Ureter (tissue), 1 donor: ENCODE data around the gene BABAM2. TPM values are rescaled to one million over a fixed set of nuclear protein-coding genes. Genes with fewer than 3 reads are reported as not detected.

Source experiments
- DNase-seq: peaks from one replicate; pipeline ENCODE4 v3.0.0-alpha.2; 2020; ENCODE audit warnings: low spot score
- total RNA-seq: library from RNA; stranded (reverse); gene quantifications from one replicate; pipeline ENCODE4 v1.2.4, GENCODE V29; 2023
- donor health status: DM: yes; HTN: yes; CAD: no.

The BABAM2 gene
- total RNA-seq, 1 donor from 2014 or later = 76.3 TPM

DNA sequence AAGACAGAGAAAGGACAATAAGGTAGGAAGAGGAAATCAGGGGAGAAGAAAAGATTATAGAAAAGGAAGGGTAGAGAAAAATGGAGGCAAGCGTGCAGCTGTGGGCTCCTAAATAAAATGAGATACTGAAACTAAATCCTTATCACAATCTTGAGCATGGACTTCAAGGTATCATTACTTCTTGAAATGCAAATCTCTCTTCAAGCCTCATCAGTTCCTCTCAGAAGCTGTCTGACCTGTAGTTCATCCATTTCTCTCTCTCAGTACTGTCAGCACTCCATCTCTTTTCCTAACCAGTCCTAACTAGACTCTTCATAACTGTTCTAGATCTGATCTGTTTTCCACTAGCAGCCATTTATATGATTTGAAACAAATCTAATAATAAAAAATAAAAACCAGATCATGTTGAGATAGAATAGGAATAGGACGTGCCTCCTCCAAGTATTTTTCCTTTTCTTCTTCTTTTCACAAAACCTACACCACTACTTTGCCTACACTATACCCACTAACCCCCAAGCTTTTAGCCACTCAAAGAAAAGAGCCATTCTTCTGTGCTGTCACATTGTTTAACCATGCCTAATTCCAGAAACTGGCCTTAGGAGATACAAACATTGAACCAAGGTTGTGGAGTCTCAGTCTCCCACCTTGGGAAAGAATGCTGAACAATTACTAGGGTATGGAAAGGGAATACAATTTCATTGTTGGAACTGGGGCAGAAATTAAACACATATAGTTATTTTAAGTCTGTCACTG, 21.1 kb downstream of the BABAM2 start:
- no peak for DNase-seq

DNA sequence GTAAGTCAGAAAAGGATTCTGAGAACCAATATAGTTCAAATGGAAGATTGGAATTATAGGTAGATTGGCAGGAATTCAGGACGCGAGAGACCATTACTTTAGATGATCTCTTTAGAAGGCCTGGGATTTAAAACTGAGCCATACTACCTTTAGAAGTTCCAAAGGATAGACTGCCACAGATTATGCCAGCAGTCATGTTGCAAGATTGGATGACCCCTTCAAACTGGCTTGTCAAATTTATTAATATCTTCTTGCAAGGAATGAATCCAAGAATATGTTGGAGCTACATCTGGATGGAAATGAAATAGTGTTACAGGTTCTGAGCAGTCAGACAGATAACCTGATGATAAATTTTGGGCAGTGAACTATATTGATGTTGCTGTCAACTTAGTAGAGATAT, 22.0 kb downstream of the BABAM2 start:
- no peak for DNase-seq

DNA sequence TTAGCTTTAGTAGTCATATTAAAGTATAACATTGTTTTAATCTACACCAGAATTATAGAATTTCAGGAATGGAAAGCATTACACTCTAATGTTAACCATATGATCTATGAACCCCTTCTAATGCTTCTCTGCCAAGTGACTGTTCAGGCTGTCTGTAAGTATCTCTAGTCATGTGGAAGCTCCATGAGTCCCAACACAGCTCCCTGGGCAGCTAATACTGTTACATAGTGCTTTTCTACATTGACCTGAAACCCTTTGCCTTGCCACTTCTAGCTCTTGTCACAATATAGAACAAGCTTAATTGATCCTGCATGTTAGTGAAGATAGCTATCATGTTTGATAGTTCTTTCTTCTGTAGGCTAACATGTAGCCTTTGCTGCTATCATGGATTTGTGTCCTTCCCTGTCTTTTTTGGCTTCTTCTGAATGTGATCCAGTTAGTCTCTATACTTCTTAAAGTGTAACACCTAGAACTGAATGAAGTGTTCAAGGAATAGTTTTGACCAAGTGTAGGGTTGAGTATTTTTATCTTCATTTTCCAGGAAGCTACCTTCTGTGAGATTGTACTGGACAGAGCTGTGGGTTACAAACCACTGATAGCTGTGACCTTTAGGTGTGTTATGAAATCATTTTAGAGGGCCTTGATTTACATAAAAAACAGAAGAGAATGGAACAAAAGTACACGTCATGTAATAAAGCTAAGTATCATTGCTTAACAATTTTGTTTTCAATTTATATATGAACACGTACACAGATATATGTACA, 23.7 kb downstream of the BABAM2 start:
- no peak for DNase-seq

DNA sequence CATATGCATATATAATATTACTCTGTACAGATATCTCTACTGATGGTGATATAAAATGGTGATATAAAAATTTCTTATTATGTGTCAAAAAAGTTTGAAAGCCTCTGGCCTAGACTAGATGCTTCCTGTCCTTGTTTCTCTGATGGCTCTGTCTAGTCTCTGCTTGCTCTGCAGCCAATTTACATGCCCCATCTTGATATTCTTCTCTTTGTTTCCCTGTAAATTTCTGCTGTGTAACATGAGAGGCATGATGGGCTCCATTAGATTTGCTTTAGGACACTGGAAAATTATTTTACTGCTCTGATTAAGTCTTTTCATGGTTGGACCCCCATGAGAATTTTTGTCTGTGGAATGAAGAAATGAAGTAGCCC, 24.3 kb downstream of the BABAM2 start:
- DNase-seq = no peak

DNA sequence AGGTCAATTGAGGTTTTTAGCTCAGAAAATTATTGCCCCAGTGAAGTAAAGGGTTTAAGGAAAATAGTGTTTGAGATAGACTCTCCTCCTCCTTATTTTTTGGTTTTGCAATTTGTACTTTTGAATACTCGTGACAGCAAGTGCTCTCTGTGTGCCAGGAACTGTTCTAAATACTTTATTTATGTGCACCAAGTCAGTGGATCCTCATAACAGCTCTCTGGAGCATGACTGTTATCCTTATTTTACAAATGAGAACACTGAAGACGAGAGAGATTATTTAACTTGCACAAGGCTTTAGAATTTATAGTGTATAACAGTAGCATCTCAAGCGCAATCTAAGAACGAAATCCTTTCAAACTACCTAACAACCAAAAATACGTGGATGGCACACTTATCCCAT, 24.7 kb downstream of the BABAM2 start:
- DNase-seq = no peak

DNA sequence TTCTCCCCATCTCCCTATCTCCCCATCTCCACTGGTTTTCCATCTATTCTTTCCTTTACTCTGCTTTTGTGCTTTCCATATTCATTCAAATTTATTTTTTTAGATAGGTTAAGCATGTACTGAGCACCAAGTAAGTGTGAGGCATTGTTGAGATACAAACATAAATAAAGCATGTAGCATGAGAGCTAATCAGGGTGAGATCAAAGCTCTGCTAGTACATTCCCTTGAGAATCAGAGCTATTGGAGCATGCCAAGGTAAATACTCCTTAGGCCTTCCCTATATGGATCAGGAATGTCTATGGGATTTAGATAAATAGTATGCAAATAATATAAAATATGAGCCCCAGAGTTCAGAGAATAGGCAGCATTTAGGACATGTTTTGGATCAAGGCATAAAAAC, 25.3 kb downstream of the BABAM2 start:
- no peak for DNase-seq

DNA sequence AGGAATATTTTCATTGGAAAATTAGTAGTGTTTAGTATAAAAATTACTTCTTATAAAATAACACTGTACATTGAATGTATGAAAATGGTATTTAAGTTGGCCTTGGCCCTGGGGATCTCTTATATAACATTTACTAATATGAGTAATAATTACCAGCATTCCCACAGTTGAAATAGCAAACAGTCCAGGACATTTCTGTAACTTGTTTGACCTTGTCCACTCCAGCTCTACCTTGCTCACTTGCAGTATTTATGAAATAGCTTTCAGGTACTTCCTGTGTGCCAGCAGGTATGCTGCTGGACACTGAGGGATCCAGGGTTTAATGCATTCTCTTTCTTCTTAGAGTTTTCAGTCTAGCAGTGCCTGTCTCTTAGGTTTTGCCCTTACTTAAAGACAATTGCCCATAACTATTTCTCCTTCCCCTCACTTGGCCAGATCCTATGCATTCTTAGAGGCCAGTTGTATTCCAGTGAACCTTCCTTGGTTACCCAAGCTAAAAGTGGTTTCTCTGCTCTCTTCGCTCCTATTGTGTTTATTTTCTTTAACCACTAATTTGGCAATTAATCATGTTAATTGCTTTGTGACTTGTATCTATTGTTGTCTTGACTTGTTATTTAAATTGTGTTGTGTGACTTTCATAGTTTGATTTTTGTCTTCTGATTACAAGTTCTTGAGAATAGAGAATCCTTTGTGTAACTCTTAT, 25.9 kb downstream of the BABAM2 start:
- DNase-seq = no peak

DNA sequence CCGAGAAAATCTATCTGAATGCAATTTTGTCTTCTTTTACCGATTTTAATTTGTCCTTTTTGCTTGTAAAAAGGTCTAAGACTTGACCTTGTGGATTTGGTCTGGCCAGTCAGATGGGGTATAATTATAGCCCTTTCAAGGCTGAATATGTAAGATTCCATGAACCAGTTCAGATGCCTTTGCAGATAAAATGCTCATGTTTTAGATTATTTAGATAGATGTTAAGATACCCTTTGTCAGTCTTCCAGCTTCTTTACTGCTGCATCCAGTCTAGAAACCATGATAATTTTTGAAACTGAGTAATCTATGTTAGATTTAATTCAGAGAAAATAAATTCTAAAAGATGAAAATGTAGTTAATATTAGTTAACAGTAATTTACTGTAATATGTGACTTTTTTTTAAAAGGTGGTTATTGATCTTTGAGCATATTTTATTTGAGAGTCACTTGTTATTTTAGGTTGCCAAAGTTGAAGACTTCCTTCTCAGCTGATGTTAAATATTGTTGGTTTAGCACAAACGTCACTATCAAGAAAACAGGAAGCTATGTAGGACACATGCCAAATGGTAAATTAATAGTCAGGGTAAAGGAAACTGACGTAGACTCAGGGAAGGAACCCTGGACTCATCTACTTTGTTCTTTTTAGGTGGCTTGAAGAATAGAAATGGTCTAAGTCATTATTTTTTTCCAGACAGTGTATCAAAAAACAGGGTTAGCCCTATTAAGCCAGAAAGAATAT, 29.8 kb downstream of the BABAM2 start:
- DNase-seq = no peak

DNA sequence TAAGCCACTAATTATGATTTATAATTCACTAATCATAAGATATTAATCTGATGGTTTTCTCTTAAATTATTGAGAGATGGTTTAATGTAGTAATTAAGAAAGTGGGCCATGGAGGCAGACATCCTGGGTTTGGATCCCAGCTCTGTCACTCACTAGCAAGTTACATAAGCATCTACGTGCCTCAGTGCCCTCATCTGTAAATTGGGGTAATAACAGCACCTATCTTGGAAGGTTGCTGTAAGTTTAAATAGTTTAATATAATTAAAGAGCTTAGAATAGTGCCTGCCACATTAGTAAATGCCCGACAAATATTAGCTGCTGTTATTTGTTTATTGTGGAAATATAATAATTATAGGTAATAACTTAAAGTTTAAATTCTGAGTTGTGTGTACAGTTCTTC, 30.9 kb downstream of the BABAM2 start:
- DNase-seq = no peak

DNA sequence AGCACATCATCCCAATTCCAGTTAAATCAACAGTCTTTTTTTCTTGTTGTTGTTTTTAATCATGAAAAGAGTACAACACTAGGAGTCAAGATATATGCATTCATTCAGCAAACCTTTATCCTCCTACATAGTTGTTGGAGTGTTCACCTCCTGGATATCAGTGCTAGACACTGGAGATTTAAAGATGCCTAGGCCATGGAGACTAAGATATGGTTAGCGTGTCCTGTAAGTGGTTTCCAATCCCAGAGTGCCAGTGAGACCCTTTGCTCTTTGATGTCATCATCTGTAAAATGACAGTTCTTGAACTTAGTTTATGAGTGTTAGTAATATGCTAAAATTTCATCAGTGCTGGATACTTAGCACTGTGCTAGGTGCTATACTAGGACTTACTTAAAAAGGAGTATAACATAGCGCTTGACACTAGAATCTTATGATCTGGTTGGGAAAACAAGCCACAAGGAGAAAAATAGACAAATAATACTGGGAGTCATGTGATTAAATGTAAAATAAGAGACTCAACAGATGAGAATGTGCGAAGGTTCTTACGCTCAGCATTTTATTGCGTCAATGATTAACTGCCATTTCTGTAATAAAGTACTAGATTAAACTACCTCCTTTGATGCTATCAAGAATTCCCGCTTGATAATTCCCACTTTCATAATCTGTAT, 31.5 kb downstream of the BABAM2 start:
- no peak for DNase-seq

DNA sequence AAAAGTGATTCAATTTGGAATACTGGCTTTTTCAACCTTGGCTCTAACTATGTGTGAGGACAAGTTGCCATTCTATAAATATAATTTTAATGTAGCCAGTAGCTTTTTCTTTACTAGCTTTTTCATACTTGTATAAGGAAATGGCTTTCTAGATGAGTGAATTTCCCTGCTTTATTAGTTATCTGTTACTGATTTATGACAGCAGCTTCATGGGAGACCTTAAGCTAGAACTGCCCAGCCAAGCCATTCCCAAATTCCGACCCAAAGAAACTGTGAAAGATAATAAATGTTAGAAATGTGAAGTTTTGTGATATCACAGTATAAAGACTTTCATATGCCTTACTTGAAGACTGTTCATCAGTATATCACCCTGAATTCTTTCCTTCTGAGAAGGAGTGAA, 32.3 kb downstream of the BABAM2 start:
- no peak for DNase-seq

DNA sequence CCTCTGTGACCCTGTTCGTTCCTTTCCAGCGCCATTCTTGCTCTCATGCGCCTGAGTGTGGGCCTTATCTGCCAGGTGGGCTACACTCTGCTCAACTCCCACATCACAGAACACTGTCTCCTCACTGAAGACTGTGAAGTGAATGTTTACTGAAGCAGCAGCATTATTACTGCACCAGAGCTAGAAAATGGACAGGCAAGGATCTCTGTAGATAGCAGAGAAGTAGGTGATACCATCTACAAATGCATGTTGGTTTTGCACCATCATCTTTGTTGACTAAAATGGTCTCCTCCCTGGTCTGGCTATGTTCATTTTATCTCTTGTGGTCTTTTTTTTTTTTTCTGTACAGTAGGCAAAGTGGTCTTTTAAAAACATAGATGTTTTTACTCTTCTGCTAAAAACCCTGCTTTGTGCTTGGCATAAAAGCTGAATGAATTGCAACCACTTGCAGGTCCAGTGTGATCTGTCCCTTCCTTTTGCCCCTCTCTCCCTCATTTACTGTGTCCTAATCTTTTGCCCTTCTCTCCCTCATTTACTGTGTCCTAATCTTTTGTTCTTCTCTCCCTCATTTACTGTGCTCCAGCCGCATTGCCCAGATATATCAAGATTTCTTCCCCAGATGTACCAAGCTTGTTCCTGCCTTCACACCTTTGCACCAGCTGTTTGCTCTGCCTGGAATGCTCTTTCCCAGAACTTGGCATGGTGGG, 35.4 kb downstream of the BABAM2 start:
- no peak for DNase-seq

DNA sequence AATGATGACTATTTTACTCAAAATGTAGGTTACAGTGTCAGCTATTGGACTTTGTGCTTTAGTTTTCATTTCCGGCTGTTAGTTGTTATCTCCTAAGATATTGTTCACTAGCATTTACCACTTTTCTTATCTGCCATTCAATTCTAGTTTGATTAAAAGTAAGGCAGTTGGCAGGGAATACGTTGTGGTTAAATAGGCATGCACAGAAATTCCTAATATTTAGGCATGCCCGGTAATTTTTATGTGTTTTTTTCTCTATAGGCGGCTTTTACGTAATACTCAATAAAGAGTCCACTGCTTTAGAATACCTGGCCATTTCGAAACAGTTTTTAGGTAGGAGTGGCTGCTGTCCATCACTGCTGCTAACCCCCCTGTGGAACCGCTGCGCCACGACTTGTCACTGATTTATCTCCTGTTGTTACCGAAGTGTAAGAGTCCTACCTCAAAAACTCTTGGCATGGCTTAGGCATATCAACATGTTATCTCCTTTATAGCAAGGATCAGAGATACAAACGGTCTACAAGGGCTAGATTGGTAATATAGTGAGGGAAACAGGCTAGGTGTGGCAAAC, 39.5 kb downstream of the BABAM2 start:
- DNase-seq = no peak

DNA sequence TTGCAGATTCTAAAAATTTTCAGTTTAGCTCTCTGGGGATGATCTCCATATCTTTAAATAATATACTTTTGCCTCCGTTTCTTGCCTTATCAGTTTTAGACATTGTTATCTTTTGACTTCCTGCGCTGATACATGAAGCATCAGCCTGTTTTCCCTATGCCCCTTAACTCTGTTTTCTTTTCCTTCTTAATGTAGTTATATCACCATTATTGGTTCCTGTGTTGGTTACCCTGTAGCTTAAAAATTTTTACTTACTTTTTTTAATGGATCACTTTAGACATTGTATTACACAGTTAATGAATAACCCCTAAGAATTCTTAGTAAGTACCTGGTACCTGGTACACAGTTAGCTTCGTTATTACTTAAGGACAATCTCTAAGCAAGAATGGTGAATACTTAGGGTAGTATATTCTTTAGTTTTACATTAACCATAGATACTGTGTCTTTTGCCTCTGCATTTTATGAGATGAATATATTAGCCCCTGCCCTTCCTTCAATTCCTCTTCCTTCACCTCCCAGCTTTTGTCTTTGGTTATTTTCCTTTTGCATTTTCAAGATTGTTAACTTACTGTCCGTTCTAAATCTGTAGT, 40.9 kb downstream of the BABAM2 start:
- DNase-seq = no peak

DNA sequence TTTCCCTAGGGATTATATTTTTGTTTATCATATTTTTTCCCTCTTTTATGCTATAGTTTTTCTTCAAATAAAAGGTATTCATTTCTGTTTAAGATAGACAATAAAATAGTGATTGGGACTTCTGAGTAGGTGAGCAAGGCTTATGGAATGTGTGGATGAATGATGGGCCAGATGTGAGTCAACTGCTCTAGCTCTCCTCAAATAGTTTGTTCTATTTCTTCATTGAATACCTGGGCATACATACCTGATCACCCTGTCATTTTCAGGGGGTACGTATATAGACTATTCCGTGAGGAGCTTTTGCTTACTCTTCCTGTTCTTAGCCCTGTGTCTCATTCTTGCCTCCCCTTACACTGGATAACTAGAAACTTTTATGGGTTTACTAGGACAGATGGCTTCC, 41.9 kb downstream of the BABAM2 start:
- no peak for DNase-seq

DNA sequence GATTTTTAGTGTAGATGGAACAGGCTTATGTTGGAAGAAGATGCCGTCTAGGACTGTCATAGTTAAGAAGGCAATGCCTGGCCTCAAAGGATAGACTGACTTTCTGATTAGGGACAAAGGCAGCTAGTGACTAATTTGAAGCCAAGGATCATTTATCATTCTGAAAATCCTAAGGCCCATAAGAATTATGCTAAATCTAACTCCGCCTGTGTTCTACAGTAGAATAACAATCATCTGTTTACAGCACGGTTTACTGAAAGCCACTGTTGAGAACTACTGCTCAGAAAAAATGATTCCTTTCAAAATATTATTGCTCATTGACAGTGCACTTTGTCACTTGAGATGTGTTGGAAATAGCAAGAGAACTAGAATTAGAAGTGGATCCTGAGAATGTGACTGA, 44.5 kb downstream of the BABAM2 start:
- DNase-seq = no peak

DNA sequence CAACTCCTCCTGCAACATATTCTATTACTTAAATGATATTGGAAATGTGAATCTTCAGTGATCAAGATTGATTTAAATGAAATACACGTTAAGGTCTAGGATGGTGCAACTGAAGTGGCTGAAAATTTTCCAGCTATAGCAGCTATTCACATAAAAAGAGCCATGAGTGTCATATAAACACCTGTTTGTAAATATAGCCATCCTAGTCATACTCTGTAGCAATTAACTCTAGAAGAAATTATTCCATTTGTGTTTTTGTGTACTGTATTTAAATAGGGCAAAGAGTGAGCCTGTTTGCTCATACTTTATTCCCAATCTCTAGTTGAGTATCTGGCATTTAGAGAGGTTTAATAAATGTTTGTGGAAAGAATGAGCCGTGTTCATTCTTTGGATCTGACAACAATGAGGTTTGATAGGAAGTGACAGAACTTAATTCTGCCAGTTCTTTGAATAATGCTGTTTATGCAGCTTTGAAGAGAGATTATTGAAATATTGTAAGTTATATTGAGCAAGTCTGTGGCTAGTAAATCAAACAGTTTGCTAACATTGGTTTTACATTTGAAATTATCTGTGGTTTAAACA, 49.7 kb downstream of the BABAM2 start:
- DNase-seq = no peak

DNA sequence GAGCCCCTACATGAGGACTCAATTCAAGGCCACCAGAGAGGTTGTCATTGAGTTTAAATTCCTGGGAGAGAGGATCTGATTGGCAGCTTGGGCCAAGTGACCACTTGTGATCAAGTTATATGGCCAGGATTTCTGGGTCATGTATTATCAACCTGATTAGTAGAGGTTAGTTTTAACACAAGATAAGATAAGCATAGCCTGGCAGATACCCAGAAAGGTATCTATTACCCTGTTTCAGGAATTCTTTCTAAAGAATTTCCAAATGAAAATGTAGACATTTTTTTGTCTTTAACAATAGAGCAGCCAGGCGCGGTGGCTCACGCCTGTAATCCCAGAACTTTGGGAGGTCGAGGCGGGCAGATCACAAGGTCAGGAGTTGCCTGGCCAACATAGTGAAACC, 50.5 kb downstream of the BABAM2 start:
- no peak for DNase-seq

DNA sequence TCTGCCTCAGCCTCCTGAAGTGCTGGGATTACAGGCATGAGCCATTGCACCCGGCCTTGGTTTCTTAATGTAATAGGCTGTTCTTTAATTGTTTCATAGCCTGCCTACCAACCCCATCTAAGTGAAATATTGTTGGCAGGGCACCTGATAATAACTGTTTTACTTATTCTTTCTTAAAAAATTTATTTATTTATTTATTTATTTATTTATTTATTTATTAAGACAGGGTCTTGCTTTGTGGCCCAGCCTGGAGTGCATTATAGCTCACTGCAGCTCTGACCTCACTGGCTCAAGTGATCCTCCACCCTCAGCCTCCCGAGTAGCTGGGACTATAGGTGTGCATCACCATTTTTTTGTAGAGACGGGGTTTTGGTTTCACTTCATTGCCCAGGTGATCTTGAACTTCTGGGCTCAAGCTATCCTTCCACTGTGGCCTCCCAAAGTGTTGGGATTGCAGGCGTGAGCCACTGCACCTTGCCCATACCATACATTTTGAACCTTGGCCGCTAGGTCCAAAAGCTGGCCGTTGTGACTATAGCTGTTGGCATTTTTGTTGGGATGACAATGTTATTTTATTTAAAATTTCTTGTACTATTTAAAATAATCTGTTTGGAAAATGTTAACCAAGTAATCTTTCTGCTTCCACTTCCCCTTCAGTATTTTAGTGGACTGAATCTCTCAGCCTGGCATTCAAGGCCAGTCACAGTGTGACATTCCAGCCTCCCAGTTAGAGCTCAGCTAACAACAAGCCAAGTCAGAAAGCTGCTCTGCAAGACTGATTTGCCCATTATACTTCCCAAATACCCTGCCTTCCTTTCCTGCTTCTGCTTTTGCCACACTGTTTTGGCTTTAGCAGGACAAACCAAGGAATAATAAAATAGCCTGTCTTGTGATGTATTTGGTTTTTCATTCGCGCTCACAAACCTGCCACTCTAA, 52.4 kb downstream of the BABAM2 start:
- no peak for DNase-seq
